ENCODE measurements around the gene RAG2.

DNA sequence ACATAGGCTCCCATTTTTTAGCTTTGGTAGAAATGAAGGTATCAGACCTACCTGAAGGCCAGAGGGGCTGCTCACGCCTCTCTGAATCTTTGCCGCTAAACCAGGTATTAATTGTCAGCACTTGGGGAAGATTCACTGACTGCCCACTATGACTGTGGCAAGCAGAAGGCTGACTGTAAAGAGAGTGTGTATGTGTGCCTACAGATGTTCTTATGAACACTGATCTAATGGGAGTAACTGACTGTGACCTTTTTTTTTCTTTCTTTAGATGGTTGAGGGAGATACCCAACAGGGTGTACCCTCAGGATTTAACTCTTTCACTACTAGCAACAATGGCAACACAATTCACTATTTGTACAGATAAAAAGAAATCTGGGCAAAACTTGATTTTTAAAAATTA lies at the start of gene RAG2:
- no peak for TF ChIP-seq POLR2AphosphoS5 (IDR thresholded peaks at IDR 0.05)
- no peak for TF ChIP-seq POLR2A (IDR thresholded peaks at IDR 0.05)
- TF ChIP-seq CTCF (IDR thresholded peaks at IDR 0.05), result no peak
- no peak for TF ChIP-seq EP300 (IDR thresholded peaks at IDR 0.05)

All from stomach (tissue), 4 donors.